ENCODE measurements around the gene SULT1C4.

DNA sequence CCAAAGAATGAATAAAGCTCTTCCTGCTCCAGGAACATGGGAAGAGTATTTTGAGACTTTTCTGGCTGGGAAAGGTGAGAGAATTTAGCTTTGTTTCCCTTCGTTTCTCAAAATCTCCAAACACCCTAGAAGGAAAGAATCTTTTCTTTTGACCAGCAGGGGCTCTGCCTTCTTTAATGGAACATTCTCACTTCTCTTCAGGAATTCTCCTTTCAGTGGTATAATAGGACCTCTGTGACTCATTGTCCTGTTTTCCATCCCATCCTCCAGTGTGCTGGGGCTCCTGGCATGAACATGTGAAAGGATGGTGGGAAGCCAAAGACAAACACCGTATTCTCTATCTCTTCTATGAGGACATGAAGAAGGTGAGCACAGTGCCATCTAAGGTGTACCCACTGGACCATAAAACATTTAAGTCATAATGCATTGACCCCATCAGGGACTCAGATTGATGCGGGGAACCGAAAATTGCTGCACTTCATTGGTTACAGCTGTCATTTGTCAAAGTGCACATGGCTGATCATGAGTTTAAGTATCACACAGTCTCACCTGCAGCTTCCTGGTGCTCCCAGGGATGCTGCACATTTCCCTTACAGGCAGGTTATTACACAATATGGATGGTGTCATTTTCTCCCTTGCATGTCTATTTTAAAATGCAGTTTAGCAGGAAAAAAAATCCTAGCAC, 5.5 kb downstream of the SULT1C4 start:
- TF ChIP-seq, protein P1, sequence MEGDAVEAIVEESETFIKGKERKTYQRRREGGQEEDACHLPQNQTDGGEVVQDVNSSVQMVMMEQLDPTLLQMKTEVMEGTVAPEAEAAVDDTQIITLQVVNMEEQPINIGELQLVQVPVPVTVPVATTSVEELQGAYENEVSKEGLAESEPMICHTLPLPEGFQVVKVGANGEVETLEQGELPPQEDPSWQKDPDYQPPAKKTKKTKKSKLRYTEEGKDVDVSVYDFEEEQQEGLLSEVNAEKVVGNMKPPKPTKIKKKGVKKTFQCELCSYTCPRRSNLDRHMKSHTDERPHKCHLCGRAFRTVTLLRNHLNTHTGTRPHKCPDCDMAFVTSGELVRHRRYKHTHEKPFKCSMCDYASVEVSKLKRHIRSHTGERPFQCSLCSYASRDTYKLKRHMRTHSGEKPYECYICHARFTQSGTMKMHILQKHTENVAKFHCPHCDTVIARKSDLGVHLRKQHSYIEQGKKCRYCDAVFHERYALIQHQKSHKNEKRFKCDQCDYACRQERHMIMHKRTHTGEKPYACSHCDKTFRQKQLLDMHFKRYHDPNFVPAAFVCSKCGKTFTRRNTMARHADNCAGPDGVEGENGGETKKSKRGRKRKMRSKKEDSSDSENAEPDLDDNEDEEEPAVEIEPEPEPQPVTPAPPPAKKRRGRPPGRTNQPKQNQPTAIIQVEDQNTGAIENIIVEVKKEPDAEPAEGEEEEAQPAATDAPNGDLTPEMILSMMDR (IDR thresholded peaks at IDR 0.05; ENCODE audit: low read depth, low read length, poor library complexity, severe bottlenecking) = no peak
- TF ChIP-seq EZH2phosphoT487 (IDR thresholded peaks at IDR 0.05; ENCODE audit: borderline replicate concordance, low read length) = no peak

All from DOHH2 (cell line).